ENCODE data around the gene ST8SIA3. TPM values are rescaled to one million over a fixed set of nuclear protein-coding genes. Genes with fewer than 3 reads are reported as not detected.

ST8SIA3 gene
- total and polyA plus RNA-seq, 9 of the 15 experiments (the other 6 are each of a cell fraction or from before 2014, with no cell fraction given) = not detected

GRCh38 chr18:57331718-57332117, 20.6 kb upstream of the ST8SIA3 start:
- Histone ChIP-seq H3K9me3 (replicated peaks; ENCODE audit: control insufficient read depth, insufficient read depth, low read depth, low read length) (no peaks in the 10 kb centered on the region), H3K27ac (ENCODE audit: extremely low read depth, low read depth, low read length) (no peak overlapping the region), H3K27me3 (ENCODE audit: control insufficient read depth in 2 of 2, insufficient read depth in 2 of 2, low read length in 2 of 2) (peaks cover 0 to 13% of the 10 kb centered on the region in 2 experiments; a peak in 1 of 5 replicates), H3K4me2 (ENCODE audit: insufficient read depth, low read length) (no peak overlapping the region), H3K36me3 (ENCODE audit: control insufficient read depth, insufficient read depth, low read length) (no peaks in the 10 kb centered on the region), H4K20me1 (replicated peaks; ENCODE audit: control insufficient read depth, insufficient read depth, low read length) (no peaks in the 10 kb centered on the region), H2AFZ (ENCODE audit: low read depth, low read length) (no peak overlapping the region), H3K9me1 (ENCODE audit: control insufficient read depth, insufficient read depth, low read length) (no peaks in the 10 kb centered on the region), H3K9ac (ENCODE audit: insufficient read depth in 1 of 2, low read depth in 2 of 2, low read length in 2 of 2) (no peak overlapping the region), H3K4me3 (no peak overlapping the region), H3K79me2 (ENCODE audit: control insufficient read depth, insufficient read depth, low read length) (no peaks in the 10 kb centered on the region), H3K4me1 (replicated peaks in 1 of 2; ENCODE audit: control insufficient read depth in 2 of 2, insufficient read depth in 2 of 2, low read length in 2 of 2) (no peaks in the 10 kb centered on the region)
- ChIA-PET POLR2A (no interaction called here), CTCF (ENCODE audit: low intra/inter-chr PET ratio) (no interaction called here)
- WGBS (ENCODE audit: insufficient coverage, low coverage, missing lambda C conversion rate) = 0% methylated on average over 2 of the region's 2 CpGs
- DNase-seq (ENCODE audit: extremely low read depth in 1 of 4, low spot score in 3 of 4) (no peak), ATAC-seq (no peak), FAIRE-seq (no peak)
- intact Hi-C loops (cut with micrococcal nuclease) = no loop called here
- no TSS peak for BruUV-seq (replicated peaks)
- in situ Hi-C loops (cut with MboI) = no loop called here
- TF ChIP-seq MAFK (IDR thresholded peaks at IDR 0.05; ENCODE audit: low read length) (0 out of 2 replicates have a peak, but pooled peaks have one; percentile 35), MGA (IDR thresholded peaks at IDR 0.05) (no peak), KDM4B (IDR thresholded peaks at IDR 0.05; ENCODE audit: borderline replicate concordance in 2 of 2, low read depth in 1 of 2) (no peak), GTF2F1 (IDR thresholded peaks at IDR 0.05; ENCODE audit: low read depth, low read length) (no peak), ZNF639 (CRISPR knock-in tag; conservative IDR thresholded peaks at IDR 0.05 in 1 of 2, IDR thresholded peaks at IDR 0.05 in 1 of 2) (no peak), ELF1 (tag; IDR thresholded peaks at IDR 0.05) (no peak), MAFG (tag; conservative IDR thresholded peaks at IDR 0.05) (peak; percentile 32; the same call in 1 of the 2 replicates), MAFF (IDR thresholded peaks at IDR 0.05; ENCODE audit: low read length) (0 out of 2 replicates have a peak, but pooled peaks have one; percentile 19), ZNF224 (CRISPR knock-in tag; IDR thresholded peaks at IDR 0.05) (no peak), NFYB (IDR thresholded peaks at IDR 0.05; ENCODE audit: extremely low read depth, insufficient read length) (no peak), ZNF316 (IDR thresholded peaks at IDR 0.05) (peak; percentile 56)

Data from K562 (cell line).